K562 (cell line): Measurements from ENCODE around the gene IL23A. TPM values are rescaled to one million over a fixed set of nuclear protein-coding genes. Genes with fewer than 3 reads are reported as not detected.

ENCODE experiments used
- CCNT2 ChIP-seq: IDR thresholded peaks from 2 replicates; pipeline ENCODE4 v1.6.1; 2011; ENCODE audit warnings: borderline replicate concordance, low read depth, mild to moderate bottlenecking, moderate library complexity, mixed read lengths, low read length; ENCODE audit not compliant: insufficient read length; ENCODE audit errors: extremely low read depth
- HCFC1 ChIP-seq: IDR thresholded peaks from 2 replicates; pipeline ENCODE4 v1.6.1; 2012; ENCODE audit warnings: low read depth, low read length, improper control_type of control experiment
- HDAC8 ChIP-seq: fragments of 450-650 bp; IDR thresholded peaks from 2 replicates; pipeline ENCODE4 v1.6.1; 2016; ENCODE audit warnings: mild to moderate bottlenecking, missing genetic modification characterization, moderate library complexity, missing compliant biosample characterization
- HSF4 ChIP-seq: fragments of 250-450 bp; sonication (Bioruptor Pico); IDR thresholded peaks from 2 replicates; pipeline ENCODE4 v2.1.2; 2022; ENCODE audit warnings: mild to moderate bottlenecking, moderate library complexity, borderline replicate concordance
- RBM22 ChIP-seq: fragments of 200-400 bp; formaldehyde crosslinking; IDR thresholded peaks from 2 replicates; pipeline ENCODE4 v1.6.1; 2018; ENCODE audit warnings: low read length, low read depth; ENCODE audit not compliant: poor library complexity, severe bottlenecking
- ZBTB8A ChIP-seq: fragments of 450-650 bp; IDR thresholded peaks from 2 replicates; pipeline ENCODE4 v1.6.1; 2018; ENCODE audit warnings: mild to moderate bottlenecking, moderate library complexity; ENCODE audit not compliant: partially characterized antibody
- ZNF224 ChIP-seq: sonication (generic); formaldehyde crosslinking; IDR thresholded peaks from 2 replicates; pipeline ENCODE4 v1.8.0; 2022; ENCODE audit warnings: mild to moderate bottlenecking, missing genetic modification reagents
- polyA plus RNA-seq, 8 experiments: library from polyadenylated mRNA; depleted of rRNA in 4 of 8; stranded (reverse) in 5 of 8; unstranded in 3 of 8; fragments of >200 nt; fragmentation: Nextera tagmentation in 2 of 8; fragmentation: Illumina TruSeq in 1 of 8; extraction: Ambion mirVana in 2 of 8; extraction: Trizol in 1 of 8; gene quantifications; 2 replicates each; pipeline versions ENCODE4 v1.2.1 to v1.2.3, GENCODE V29; 2011 to 2014; ENCODE audit warnings: inconsistent platforms in 1 of 8, missing spikeins in 1 of 8
- total RNA-seq, 7 experiments: library from RNA; depleted of rRNA in 6 of 7; stranded (reverse); fragments of >200 nt in 6 of 7; fragmentation: Illumina TruSeq in 2 of 7; extraction: Trizol in 2 of 7; gene quantifications; 2 replicates each; pipeline versions ENCODE4 v1.2.1 to v1.2.3, GENCODE V29; 2011 to 2021; ENCODE audit warnings: low replicate concordance in 1 of 7
- TF ChIP-seq, protein P1 (sequence below), 2 experiments: fragments of 450-650 bp in 1 of 2; sonication (generic) in 1 of 2; formaldehyde crosslinking in 1 of 2; IDR thresholded peaks in 1 of 2; conservative IDR thresholded peaks in 1 of 2; 2 replicates each; pipeline versions ENCODE4 v1.6.1 to v1.8.1; 2016 to 2023; ENCODE audit warnings: mild to moderate bottlenecking in 2 of 2, moderate library complexity in 2 of 2, inconsistent platforms in 1 of 2, missing genetic modification reagents in 1 of 2
- TF ChIP-seq, protein P2 (sequence below): fragments of 450-650 bp; IDR thresholded peaks from 2 replicates; pipeline ENCODE4 v1.6.1; 2017; ENCODE audit warnings: antibody characterized with exemption, mild to moderate bottlenecking
- TF ChIP-seq, protein P3 (sequence below), 2 experiments: fragments of 450-650 bp; IDR thresholded peaks; 2 replicates each; pipeline ENCODE4 v1.6.1; 2018; ENCODE audit warnings: mild to moderate bottlenecking in 2 of 2, low read depth in 1 of 2; ENCODE audit not compliant: partially characterized antibody in 2 of 2

IL23A gene
- total and polyA plus RNA-seq, 9 of the 15 experiments (the other 6 are each of a cell fraction or from before 2014, with no cell fraction given), result 4.4 to 37.2 (median 9.6) TPM

DNA sequence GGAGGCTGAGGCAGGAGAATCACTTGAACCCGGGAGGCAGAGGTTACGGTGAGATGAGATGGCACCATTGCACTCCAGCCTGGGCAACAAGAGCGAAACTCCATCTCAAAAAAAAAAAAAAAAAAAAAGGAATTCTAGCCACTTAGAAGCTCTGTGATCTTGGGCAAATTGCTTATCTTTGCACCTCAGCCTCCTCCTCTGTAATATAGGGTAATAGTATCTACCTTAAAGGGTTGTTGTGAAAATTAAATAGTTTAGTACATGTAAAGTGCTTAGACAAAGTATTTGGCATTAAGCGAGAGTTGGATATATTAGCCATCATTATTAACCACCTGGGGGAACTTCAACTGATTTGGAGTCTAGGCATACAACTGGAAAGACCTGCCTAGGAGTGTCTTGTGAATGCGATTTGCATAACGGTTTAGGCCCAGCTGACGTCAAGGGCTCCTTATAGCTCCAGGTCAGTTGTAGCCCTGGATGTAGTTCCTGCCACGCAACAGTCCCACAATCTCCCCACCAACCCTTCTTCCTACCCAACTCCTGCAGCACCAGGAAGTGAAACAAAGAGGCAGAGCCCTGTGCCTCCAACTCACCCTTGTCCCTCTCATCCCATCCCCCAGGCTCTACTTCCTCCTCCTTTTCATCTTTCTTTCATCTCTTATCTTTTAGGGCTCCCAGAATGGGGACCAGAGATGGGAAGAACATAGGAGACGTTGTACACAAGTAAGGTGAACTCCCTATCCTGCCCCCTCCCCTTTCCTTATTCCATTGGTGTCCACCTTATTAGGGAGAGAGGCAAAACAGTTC, 2.1 kb upstream of the IL23A start (continued):
- TF ChIP-seq, protein P1, sequence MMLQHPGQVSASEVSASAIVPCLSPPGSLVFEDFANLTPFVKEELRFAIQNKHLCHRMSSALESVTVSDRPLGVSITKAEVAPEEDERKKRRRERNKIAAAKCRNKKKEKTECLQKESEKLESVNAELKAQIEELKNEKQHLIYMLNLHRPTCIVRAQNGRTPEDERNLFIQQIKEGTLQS (IDR thresholded peaks at IDR 0.05), result peak; percentile 82
- TF ChIP-seq, protein P1 (CRISPR knock-in tag; conservative IDR thresholded peaks at IDR 0.05), result no peak
- TF ChIP-seq RBM22 (no peak), ZNF224 (CRISPR knock-in tag) (no peak), ZBTB8A (no peak), HCFC1 (peak; percentile 55; the same call in 1 of the 2 replicates), CCNT2 (peak; percentile 65), HDAC8 (tag) (peak; percentile 41; the same call in 1 of the 2 replicates), HSF4 (CRISPR knock-in tag) (no peak)
- TF ChIP-seq, protein P2, sequence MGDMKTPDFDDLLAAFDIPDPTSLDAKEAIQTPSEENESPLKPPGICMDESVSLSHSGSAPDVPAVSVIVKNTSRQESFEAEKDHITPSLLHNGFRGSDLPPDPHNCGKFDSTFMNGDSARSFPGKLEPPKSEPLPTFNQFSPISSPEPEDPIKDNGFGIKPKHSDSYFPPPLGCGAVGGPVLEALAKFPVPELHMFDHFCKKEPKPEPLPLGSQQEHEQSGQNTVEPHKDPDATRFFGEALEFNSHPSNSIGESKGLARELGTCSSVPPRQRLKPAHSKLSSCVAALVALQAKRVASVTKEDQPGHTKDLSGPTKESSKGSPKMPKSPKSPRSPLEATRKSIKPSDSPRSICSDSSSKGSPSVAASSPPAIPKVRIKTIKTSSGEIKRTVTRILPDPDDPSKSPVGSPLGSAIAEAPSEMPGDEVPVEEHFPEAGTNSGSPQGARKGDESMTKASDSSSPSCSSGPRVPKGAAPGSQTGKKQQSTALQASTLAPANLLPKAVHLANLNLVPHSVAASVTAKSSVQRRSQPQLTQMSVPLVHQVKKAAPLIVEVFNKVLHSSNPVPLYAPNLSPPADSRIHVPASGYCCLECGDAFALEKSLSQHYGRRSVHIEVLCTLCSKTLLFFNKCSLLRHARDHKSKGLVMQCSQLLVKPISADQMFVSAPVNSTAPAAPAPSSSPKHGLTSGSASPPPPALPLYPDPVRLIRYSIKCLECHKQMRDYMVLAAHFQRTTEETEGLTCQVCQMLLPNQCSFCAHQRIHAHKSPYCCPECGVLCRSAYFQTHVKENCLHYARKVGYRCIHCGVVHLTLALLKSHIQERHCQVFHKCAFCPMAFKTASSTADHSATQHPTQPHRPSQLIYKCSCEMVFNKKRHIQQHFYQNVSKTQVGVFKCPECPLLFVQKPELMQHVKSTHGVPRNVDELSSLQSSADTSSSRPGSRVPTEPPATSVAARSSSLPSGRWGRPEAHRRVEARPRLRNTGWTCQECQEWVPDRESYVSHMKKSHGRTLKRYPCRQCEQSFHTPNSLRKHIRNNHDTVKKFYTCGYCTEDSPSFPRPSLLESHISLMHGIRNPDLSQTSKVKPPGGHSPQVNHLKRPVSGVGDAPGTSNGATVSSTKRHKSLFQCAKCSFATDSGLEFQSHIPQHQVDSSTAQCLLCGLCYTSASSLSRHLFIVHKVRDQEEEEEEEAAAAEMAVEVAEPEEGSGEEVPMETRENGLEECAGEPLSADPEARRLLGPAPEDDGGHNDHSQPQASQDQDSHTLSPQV, result peak; percentile 64
- TF ChIP-seq, protein P3, sequence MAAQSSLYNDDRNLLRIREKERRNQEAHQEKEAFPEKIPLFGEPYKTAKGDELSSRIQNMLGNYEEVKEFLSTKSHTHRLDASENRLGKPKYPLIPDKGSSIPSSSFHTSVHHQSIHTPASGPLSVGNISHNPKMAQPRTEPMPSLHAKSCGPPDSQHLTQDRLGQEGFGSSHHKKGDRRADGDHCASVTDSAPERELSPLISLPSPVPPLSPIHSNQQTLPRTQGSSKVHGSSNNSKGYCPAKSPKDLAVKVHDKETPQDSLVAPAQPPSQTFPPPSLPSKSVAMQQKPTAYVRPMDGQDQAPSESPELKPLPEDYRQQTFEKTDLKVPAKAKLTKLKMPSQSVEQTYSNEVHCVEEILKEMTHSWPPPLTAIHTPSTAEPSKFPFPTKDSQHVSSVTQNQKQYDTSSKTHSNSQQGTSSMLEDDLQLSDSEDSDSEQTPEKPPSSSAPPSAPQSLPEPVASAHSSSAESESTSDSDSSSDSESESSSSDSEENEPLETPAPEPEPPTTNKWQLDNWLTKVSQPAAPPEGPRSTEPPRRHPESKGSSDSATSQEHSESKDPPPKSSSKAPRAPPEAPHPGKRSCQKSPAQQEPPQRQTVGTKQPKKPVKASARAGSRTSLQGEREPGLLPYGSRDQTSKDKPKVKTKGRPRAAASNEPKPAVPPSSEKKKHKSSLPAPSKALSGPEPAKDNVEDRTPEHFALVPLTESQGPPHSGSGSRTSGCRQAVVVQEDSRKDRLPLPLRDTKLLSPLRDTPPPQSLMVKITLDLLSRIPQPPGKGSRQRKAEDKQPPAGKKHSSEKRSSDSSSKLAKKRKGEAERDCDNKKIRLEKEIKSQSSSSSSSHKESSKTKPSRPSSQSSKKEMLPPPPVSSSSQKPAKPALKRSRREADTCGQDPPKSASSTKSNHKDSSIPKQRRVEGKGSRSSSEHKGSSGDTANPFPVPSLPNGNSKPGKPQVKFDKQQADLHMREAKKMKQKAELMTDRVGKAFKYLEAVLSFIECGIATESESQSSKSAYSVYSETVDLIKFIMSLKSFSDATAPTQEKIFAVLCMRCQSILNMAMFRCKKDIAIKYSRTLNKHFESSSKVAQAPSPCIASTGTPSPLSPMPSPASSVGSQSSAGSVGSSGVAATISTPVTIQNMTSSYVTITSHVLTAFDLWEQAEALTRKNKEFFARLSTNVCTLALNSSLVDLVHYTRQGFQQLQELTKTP (IDR thresholded peaks at IDR 0.05; ENCODE audit: low read depth in 1 of 2, partially characterized antibody in 2 of 2), result peak; percentile 44 to 86
